ENCODE data around the gene CSTPP1.

GRCh38 chr11:47055534-47055933, 119.0 kb downstream of the CSTPP1 start:
- TF ChIP-seq, protein P1, sequence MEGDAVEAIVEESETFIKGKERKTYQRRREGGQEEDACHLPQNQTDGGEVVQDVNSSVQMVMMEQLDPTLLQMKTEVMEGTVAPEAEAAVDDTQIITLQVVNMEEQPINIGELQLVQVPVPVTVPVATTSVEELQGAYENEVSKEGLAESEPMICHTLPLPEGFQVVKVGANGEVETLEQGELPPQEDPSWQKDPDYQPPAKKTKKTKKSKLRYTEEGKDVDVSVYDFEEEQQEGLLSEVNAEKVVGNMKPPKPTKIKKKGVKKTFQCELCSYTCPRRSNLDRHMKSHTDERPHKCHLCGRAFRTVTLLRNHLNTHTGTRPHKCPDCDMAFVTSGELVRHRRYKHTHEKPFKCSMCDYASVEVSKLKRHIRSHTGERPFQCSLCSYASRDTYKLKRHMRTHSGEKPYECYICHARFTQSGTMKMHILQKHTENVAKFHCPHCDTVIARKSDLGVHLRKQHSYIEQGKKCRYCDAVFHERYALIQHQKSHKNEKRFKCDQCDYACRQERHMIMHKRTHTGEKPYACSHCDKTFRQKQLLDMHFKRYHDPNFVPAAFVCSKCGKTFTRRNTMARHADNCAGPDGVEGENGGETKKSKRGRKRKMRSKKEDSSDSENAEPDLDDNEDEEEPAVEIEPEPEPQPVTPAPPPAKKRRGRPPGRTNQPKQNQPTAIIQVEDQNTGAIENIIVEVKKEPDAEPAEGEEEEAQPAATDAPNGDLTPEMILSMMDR (IDR thresholded peaks at IDR 0.05) = no peak
- TF ChIP-seq POLR2A (IDR thresholded peaks at IDR 0.05; ENCODE audit: low read depth) = no peak

All from esophagus muscularis mucosa (tissue), 3 donors.